Measurements from ENCODE around the gene TMPRSS5.

TMPRSS5 gene

DNA sequence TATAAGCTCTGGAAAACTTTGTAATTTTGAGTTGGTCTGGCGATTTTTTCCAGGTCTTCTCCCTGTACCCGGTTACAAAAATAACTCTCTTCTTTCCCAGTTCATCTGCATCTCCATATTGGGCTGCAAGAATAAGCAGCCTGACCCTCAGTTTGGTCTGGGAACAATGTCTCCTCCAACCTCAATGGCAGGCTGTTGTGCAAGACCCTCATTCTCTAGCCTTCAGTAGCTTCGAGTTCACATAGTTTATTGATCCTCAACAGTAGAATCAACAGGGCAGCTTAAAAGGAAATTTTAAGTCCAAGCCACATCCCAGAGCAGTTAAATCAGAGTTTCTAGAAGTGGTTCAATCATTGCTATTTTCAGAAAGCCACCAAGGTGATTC is 35.3 kb downstream of the TMPRSS5 start:
- Histone ChIP-seq H3K4me1 (ENCODE audit: control insufficient read depth in 1 of 2, insufficient read depth in 1 of 2, low read depth in 1 of 2, low read length in 1 of 2) (no peaks in the 10 kb centered on the region), H3K4me3 (ENCODE audit: low read depth in 1 of 2, low read length in 1 of 2) (no peak overlapping the region), H3K27me3 (peaks cover 3% of the 10 kb centered on the region), H3K9me3 (no peaks in the 10 kb centered on the region), H3K27ac (no peak overlapping the region), H3K36me3 (no peaks in the 10 kb centered on the region)
- no peak for TF ChIP-seq CTCF (IDR thresholded peaks at IDR 0.05)

GRCh38 chr11:113670149-113670830 is 35.8 kb downstream of the TMPRSS5 start:
- H3K4me1 ChIP-seq (ENCODE audit: control insufficient read depth in 1 of 2, insufficient read depth in 1 of 2, low read depth in 1 of 2, low read length in 1 of 2): no peaks in the 10 kb centered on the region
- H3K4me3 ChIP-seq (ENCODE audit: low read depth in 1 of 2, low read length in 1 of 2): no peak overlapping the region
- no peaks in the 10 kb centered on the region for H3K36me3 ChIP-seq
- H3K27ac ChIP-seq: no peak overlapping the region
- H3K27me3 ChIP-seq: peaks cover 2% of the 10 kb centered on the region
- TF ChIP-seq CTCF (IDR thresholded peaks at IDR 0.05): no peak
- no peaks in the 10 kb centered on the region for H3K9me3 ChIP-seq

DNA sequence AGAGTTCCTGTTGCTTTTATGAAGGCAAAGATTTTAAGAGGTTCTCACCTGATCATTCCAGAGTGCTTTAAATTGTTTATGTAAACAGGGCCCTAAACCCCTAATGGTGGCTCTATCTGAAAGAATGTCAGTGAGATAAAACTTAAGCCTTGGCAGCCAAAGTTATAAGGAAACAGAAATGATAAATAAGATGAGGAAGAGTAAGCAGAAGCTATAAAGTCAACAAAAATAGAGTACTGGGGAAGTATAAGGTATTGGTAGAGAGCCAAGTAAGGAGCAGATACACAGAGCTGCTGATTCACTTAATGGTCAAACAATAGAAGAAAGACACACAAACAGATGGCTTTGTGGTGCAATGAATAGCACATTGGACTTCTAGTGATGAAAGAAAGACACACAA is 37.9 kb downstream of the TMPRSS5 start:
- no peak overlapping the region for H3K4me3 ChIP-seq (ENCODE audit: low read depth in 1 of 2, low read length in 1 of 2)
- no peaks in the 10 kb centered on the region for H3K4me1 ChIP-seq (ENCODE audit: control insufficient read depth in 1 of 2, insufficient read depth in 1 of 2, low read depth in 1 of 2, low read length in 1 of 2)
- peaks cover 11% of the 10 kb centered on the region for H3K27me3 ChIP-seq
- no peak overlapping the region for H3K27ac ChIP-seq
- no peaks in the 10 kb centered on the region for H3K36me3 ChIP-seq
- no peaks in the 10 kb centered on the region for H3K9me3 ChIP-seq
- TF ChIP-seq CTCF (IDR thresholded peaks at IDR 0.05): no peak

GRCh38 chr11:113667801-113668200 is 38.3 kb downstream of the TMPRSS5 start:
- Histone ChIP-seq H3K27ac (no peak overlapping the region), H3K4me1 (ENCODE audit: control insufficient read depth in 1 of 2, insufficient read depth in 1 of 2, low read depth in 1 of 2, low read length in 1 of 2) (no peaks in the 10 kb centered on the region), H3K4me3 (ENCODE audit: low read depth in 1 of 2, low read length in 1 of 2) (no peak overlapping the region), H3K9me3 (no peaks in the 10 kb centered on the region), H3K36me3 (no peaks in the 10 kb centered on the region), H3K27me3 (peaks cover 11% of the 10 kb centered on the region)
- TF ChIP-seq CTCF (IDR thresholded peaks at IDR 0.05): no peak

- no peaks in the 10 kb centered on the region for H3K9me3 ChIP-seq
- no peaks in the 10 kb centered on the region for H3K36me3 ChIP-seq
- peaks cover 11% of the 10 kb centered on the region for H3K27me3 ChIP-seq
- no peaks in the 10 kb centered on the region for H3K4me1 ChIP-seq (ENCODE audit: control insufficient read depth in 1 of 2, insufficient read depth in 1 of 2, low read depth in 1 of 2, low read length in 1 of 2)
- TF ChIP-seq CTCF (IDR thresholded peaks at IDR 0.05): no peak
- no peak overlapping the region for H3K27ac ChIP-seq
- H3K4me3 ChIP-seq (ENCODE audit: low read depth in 1 of 2, low read length in 1 of 2): no peak overlapping the region
These were observed 39.5 kb downstream of the TMPRSS5 start for GRCh38 chr11:113666584-113666983.
